DMS79 (cell line): ENCODE results near the gene SRPK2.
"Not testable (repeated sequence)": the region's sequence is repeated elsewhere in the genome, so short reads cannot be mapped to it uniquely, and the experiment has no call there.

Experiments
- DNase-seq: peaks from one replicate; lab custom pipeline; 2025; lab: John Stamatoyannopoulos, UW

The SRPK2 gene

GRCh38 chr7:105388356-105389087, at the start of gene SRPK2:
Gene SRPK2 (minus strand): TSS chr7:105388921.
- DNase-seq, result peak; percentile 22

- DNase-seq, result no peak
Observed at GRCh38 chr7:105438254-105438653, 49.5 kb upstream of the SRPK2 start.

GRCh38 chr7:105437356-105437755, 48.6 kb upstream of the SRPK2 start:
- DNase-seq, result not testable (repeated sequence)

DNA sequence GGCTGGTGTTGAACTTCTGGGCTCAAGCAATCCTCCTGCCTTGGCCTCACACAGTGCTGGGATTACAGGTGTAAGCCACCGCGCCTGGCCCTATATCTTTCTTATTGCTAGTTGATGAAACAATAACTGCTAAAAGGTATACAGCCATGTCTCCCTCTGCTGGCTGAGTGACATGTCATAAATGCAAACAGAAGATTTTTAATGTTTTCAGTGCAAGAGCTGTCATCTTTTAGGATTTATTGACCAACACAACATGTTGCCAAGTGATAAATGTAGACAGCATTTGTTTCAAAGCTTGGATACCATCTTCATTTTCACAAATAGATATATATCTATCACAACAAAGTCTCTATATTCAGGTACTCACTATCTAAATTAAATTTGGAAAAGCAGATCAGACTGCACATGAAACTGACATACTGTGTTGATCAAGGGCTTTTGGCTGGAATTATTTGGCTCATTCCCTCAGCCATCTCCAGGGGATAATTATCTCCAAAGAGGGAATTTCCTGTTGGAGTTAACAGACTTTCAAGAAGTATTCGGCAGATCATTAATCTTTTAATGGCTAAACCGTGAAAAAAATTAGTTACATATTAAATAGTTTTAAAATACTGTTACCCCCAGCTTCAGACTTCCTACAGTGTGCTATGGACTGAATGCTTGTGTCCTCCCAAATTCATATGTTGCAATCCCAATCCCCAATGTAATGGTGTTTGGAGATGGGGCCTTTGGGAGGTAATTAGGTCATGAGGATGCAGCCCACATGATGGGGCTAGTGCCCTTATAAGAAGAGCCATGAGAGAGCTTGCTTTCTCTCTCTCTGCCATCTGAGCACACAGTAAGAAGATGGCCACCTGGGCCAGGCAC, 41.3 kb upstream of the SRPK2 start:
- no peak for DNase-seq

GRCh38 chr7:105426606-105427146, 38.0 kb upstream of the SRPK2 start:
- no peak for DNase-seq

GRCh38 chr7:105423987-105424386, 35.3 kb upstream of the SRPK2 start:
- DNase-seq, result no peak

GRCh38 chr7:105413887-105414437, 25.2 kb upstream of the SRPK2 start:
- no peak for DNase-seq

- not testable (repeated sequence) for DNase-seq
Observed at GRCh38 chr7:105410774-105411173, 22.1 kb upstream of the SRPK2 start.

GRCh38 chr7:105409775-105410174, 21.1 kb upstream of the SRPK2 start:
- DNase-seq, result not testable (repeated sequence)

GRCh38 chr7:105408791-105409410, 20.2 kb upstream of the SRPK2 start:
- no peak for DNase-seq

DNA sequence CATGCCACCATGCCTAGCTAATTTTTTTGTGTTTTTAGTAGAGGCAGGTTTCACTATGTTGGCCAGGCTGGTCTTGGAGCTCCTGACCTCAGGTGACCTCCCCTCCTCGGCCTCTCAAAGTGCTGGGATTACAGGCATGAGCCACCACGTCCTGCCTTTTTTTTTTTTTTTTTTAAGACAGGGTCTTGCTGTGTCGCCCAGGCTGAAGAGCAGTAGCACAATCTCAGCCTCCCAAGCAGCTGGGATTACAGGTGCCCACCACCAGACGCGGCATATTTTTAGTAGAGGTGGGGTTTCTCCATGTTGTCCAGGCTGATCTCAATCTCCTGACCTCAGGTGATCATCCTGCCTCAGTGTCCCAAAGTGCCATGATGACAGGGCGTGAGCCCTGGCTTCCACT, 14.4 kb upstream of the SRPK2 start:
- DNase-seq, result no peak

- DNase-seq, result no peak
Observed at GRCh38 chr7:105402221-105403095, 13.7 kb upstream of the SRPK2 start.

GRCh38 chr7:105399043-105399725, 10.5 kb upstream of the SRPK2 start:
- DNase-seq, result no peak

- DNase-seq, result no peak
Observed at GRCh38 chr7:105396566-105396965, 7.8 kb upstream of the SRPK2 start.

DNA sequence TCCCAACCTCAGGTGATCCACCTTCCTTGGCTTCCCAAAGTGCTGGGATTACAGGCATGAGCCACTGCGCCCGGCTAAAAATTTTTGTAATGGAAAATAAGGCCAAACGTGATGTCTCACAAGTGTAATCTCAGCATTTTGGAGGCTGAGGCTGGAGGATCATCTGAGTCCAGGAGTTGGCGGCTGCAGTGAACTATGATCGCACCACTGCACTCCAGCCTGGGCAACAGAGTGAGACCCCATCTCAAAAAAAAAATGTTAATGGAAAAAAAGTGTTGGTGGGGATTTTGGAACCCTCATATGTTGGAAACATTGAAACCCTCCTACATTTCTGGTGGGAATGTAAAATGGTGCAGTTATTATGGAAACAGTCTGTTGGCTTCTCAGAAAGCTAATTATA, 2.7 kb upstream of the SRPK2 start:
- no peak for DNase-seq

GRCh38 chr7:105389889-105390288, 1.2 kb upstream of the SRPK2 start:
- no peak for DNase-seq

- DNase-seq, result no peak
Observed at GRCh38 chr7:105389088-105389650, 448 bp upstream of the SRPK2 start.

GRCh38 chr7:105387508-105388355, 989 bp downstream of the SRPK2 start:
- DNase-seq, result peak; percentile 23

GRCh38 chr7:105377903-105378302, 10.8 kb downstream of the SRPK2 start:
- DNase-seq, result no peak
